ENCODE data around the gene HERPUD1. TPM values are rescaled to one million over a fixed set of nuclear protein-coding genes. Genes with fewer than 3 reads are reported as not detected.

The HERPUD1 gene
- total RNA-seq, 1 donor from 2014 or later, result 16.1 TPM

GRCh38 chr16:56948234-56948633, 16.3 kb downstream of the HERPUD1 start:
- H3K9me3 Mint-ChIP-seq, result no peaks in the 10 kb centered on the region
- DNase-seq (ENCODE audit: low spot score), result no peak
- H3F3A ChIP-seq (ENCODE audit: low read depth), result no peaks in the 10 kb centered on the region
- H3K36me3 ChIP-seq, result no peaks in the 10 kb centered on the region
- H4K20me1 ChIP-seq (ENCODE audit: low read depth), result no peaks in the 10 kb centered on the region
- H2AFZ ChIP-seq (replicated peaks), result no peak overlapping the region
- H3K4me1 ChIP-seq, result no peaks in the 10 kb centered on the region
- no peaks in the 10 kb centered on the region for H3K79me2 ChIP-seq (ENCODE audit: low read depth)
- peaks cover 6% of the 10 kb centered on the region for H3K4me1 Mint-ChIP-seq
- TF ChIP-seq EZH2phosphoT487 (IDR thresholded peaks at IDR 0.05), result no peak
- no peak for TF ChIP-seq CTCF (IDR thresholded peaks at IDR 0.05)
- TF ChIP-seq EZH2 (IDR thresholded peaks at IDR 0.05), result no peak
- H3K27me3 ChIP-seq, result no peaks in the 10 kb centered on the region
- H3K27ac ChIP-seq, result no peak overlapping the region
- no peak overlapping the region for H3K9ac ChIP-seq
- H3K27ac Mint-ChIP-seq, result no peak overlapping the region
- no peak overlapping the region for H3K4me3 Mint-ChIP-seq
- no peak overlapping the region for H3K4me3 ChIP-seq
- peaks cover 10% of the 10 kb centered on the region for H3K27me3 Mint-ChIP-seq (ENCODE audit: insufficient read depth, low read depth)
- H3K36me3 Mint-ChIP-seq, result no peaks in the 10 kb centered on the region
- no peak overlapping the region for H3K4me2 ChIP-seq
- H3K9me3 ChIP-seq (ENCODE audit: low read depth), result no peaks in the 10 kb centered on the region

GRCh38 chr16:56950051-56950450, 18.1 kb downstream of the HERPUD1 start:
- Histone ChIP-seq H3K79me2 (ENCODE audit: low read depth) (no peaks in the 10 kb centered on the region), H3F3A (ENCODE audit: low read depth) (no peaks in the 10 kb centered on the region), H3K27ac (no peak overlapping the region), H3K9me3 (ENCODE audit: low read depth) (no peaks in the 10 kb centered on the region), H3K4me1 (no peaks in the 10 kb centered on the region), H3K4me3 (no peak overlapping the region), H3K27me3 (no peaks in the 10 kb centered on the region), H4K20me1 (ENCODE audit: low read depth) (no peaks in the 10 kb centered on the region), H3K4me2 (no peak overlapping the region), H3K36me3 (no peaks in the 10 kb centered on the region), H3K9ac (no peak overlapping the region), H2AFZ (replicated peaks) (no peak overlapping the region)
- H3K9me3 Mint-ChIP-seq, result no peaks in the 10 kb centered on the region
- H3K27ac Mint-ChIP-seq, result no peak overlapping the region
- DNase-seq (ENCODE audit: low spot score), result no peak
- no peak for TF ChIP-seq EZH2phosphoT487 (IDR thresholded peaks at IDR 0.05)
- no peak for TF ChIP-seq CTCF (IDR thresholded peaks at IDR 0.05)
- no peak for TF ChIP-seq EZH2 (IDR thresholded peaks at IDR 0.05)
- no peaks in the 10 kb centered on the region for H3K36me3 Mint-ChIP-seq
- peaks cover 6% of the 10 kb centered on the region for H3K4me1 Mint-ChIP-seq
- H3K4me3 Mint-ChIP-seq, result no peak overlapping the region
- peaks cover 10% of the 10 kb centered on the region for H3K27me3 Mint-ChIP-seq (ENCODE audit: insufficient read depth, low read depth)

GRCh38 chr16:56950455-56950854, 18.5 kb downstream of the HERPUD1 start:
- no peaks in the 10 kb centered on the region for H3K9me3 ChIP-seq (ENCODE audit: low read depth)
- no peaks in the 10 kb centered on the region for H3K79me2 ChIP-seq (ENCODE audit: low read depth)
- no peak for DNase-seq (ENCODE audit: low spot score)
- H2AFZ ChIP-seq (replicated peaks), result no peak overlapping the region
- no peak overlapping the region for H3K9ac ChIP-seq
- H3K4me2 ChIP-seq, result no peak overlapping the region
- no peak overlapping the region for H3K27ac ChIP-seq
- no peaks in the 10 kb centered on the region for H3K9me3 Mint-ChIP-seq
- H3K4me3 ChIP-seq, result no peak overlapping the region
- no peaks in the 10 kb centered on the region for H4K20me1 ChIP-seq (ENCODE audit: low read depth)
- no peaks in the 10 kb centered on the region for H3K36me3 Mint-ChIP-seq
- no peaks in the 10 kb centered on the region for H3K4me1 ChIP-seq
- H3K27ac Mint-ChIP-seq, result no peak overlapping the region
- peaks cover 6% of the 10 kb centered on the region for H3K4me1 Mint-ChIP-seq
- no peaks in the 10 kb centered on the region for H3K36me3 ChIP-seq
- TF ChIP-seq CTCF (IDR thresholded peaks at IDR 0.05) (no peak), EZH2 (IDR thresholded peaks at IDR 0.05) (no peak), EZH2phosphoT487 (IDR thresholded peaks at IDR 0.05) (no peak)
- H3K27me3 Mint-ChIP-seq (ENCODE audit: insufficient read depth, low read depth), result peaks cover 12% of the 10 kb centered on the region
- no peak overlapping the region for H3K4me3 Mint-ChIP-seq
- H3F3A ChIP-seq (ENCODE audit: low read depth), result no peaks in the 10 kb centered on the region
- H3K27me3 ChIP-seq, result no peaks in the 10 kb centered on the region

All from neural progenitor cell (in vitro differentiated cells).